HUDEP-2 (cell line): ENCODE results near the gene HIVEP3.
A peak's percentile ranks its signal among the peaks of the same experiment; 100 is the strongest.

Experiments
- DNase-seq, 76 experiments: peaks; one replicate each; lab custom pipeline; 2025; ENCODE audit not compliant: unreplicated experiment in 76 of 76; lab: John Stamatoyannopoulos, UW

Gene HIVEP3

DNA sequence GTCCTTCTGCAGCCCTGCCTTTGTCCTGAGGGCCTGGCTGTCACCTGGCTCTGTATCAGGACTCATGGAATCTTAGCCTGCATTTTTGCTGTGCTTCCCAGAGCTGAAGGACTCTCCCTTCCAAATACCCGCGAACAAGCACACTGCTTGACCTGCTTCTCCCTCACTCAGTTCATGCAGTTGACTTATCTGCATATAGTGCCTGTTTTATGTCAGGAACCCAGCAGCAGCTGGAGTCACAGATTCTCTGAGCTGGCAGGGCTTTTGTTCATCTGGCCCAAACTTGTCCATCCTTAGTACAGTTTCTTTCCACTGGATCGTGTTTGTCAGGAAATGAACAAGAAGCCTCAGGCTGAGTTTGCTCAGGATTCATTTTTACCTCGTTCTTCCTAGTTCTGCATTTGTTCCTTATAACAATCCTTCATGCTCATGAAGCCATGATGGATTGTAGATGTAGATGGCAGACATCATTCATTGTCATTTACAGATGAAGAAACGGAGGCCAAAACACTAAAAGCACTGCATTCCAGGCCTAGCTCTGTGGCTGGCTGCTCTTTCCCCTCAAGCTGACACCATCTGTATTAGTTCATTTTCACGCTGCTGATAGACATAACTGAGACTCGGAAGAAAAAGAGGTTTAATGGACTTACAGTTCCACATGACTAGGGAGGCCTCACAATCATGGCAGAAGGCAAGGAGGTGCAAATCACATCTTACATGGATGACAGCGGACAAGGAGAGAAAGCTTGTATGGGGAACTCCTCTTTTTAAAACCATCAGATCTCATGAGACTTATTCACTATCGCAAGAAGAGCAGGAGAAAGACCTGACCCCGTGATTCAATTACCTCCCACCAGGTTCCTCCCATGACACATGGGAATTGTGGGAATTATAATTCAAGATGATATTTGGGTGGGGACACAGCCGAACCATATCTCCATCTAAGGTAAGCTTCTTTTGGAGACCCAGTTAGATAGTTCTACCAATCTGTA is 150.9 kb downstream of the HIVEP3 start:
- no peak for DNase-seq

DNA sequence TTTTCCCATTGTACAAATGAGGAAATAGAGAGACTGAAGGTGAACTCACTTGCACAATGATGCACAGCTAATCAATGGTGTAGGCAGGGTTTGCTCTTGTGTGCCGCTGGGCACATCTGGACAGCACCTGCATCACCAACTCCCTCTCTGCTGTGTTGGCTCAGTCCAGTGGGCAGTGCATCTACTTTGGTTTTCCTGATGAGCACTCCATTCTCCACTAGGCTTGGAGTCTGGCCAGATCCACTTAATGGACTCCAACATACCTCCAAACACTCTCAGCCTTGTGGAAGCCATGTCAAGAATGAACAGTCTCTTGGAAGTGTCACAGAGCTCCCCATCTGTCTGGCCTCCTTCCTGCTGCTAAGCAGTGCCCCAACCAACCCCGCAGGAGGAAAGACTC is 152.2 kb downstream of the HIVEP3 start:
- no peak for DNase-seq

DNA sequence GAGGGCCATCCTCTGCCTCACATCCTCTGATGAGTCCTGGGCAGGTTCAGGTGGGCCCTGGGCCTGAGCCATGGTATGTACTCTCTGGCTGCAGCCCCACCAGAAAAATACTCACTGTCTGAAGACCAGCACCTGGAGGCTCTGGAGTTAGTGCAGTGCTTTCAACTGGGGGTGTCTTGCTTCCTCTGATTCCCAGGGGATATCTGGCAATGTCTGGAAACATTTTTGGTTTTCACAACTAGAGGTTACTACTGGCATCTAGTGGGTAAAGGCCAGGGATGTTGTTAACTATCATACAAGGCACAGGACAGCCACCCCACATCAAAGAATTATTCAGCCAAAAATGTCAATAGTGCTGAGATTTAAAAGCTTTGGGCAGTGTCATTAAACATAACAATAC is 152.7 kb downstream of the HIVEP3 start:
- DNase-seq, result no peak

DNA sequence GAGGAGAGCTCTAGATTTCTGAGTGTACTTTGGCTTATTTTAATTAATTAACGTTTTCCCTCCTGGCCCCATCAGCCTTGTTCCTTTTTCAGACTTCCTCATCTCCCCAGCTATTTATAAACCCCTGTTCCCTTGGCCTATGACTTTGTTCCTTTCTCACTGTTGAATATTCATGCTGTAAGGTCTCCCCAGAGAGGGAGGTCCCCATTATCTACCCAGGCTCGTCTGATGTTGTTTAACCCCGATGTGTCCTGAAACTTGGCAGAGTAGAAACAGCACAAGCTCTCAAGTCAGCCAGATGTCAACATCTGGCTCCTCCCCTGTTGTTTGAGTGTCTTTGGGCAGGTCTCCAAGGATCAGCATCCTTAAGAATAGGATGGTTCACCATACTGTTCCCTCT is 153.6 kb downstream of the HIVEP3 start:
- DNase-seq, result no peak

DNA sequence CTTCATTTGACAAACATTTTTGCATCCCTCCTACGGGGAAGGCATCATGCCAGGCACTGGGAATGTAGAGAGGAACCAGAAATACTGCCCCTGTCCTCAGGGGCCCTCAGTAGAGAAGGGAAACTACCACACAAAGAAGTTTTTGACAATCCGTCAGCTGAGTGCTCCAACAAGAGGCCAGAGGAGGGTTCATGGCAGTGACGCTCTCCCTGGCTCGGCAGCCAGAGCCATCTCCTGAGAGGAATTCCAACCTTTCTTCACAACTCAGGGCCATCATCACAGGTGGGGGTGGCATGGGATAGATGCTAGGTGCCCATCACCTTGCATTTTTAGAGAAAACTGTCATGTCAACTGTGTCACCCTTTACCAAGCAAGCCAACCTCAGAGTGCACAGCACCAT is 154.1 kb downstream of the HIVEP3 start:
- peak in 1 of 76 experiments; percentile 2 for DNase-seq

DNA sequence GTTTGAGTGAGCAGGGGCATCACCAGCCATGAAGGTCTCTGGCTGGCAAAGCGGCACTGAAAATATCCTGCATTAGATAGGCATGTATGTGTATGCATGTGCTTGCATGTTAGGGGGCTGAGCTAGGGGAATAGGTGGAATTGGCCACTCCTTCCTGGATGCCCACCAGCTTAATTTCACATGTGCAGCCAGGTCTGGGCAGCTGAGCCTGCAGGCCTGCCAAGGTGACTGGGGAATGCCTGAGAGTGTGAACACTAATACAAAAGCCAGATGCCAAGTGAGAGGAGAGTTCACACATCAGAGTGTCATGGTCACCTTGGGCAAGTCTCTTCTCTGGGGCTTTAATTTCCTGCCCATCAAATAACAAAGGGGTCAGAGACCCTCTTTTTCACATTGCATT is 155.9 kb downstream of the HIVEP3 start:
- no peak for DNase-seq

DNA sequence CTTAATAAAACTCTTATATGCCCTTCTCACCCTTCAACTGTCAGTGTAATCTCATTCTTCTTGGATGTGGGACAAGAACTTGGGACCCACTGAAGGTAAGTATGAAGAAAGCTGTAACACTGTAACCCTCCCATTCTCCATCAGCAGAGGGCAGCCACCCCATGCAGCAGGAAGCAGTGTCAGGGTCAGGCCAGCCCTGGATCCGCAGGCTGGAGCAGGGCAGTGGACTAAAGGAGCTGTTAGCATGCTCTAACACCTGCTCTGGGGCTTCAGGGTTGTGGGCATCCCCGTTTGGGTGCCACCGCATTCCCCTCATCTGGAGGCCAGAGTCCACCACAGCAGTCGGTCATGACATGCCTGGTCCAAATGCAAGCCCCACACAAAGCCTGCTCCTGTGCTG is 156.5 kb downstream of the HIVEP3 start:
- no peak for DNase-seq

DNA sequence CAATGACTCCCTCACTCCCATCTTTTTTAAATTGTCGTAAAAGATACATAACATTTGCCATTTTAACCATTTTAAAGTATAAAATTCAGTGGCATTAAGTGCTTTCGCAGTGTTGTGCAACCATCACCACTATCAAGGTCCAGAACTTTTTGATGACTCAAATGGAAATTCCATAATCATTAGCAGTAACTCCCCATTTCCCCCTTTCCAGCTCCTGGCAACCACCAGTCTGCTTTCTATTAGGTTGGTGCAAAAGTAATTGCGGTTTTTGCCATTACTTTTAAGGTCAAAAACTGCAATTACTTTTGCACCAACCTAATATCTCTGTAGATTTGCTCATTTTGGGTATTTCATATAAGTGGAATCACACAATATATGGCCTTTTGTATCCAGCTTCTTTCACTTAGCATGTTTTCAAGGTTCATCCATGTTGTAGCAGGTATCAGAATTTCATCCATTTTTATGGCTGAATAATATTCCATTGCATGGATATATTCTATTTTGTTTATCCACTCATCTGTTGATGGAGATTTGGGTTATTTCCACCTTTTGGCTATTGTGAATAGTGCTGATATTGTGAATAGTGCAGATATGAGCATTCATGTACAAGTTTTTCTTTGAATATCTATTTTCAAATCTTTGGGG is 159.7 kb downstream of the HIVEP3 start:
- DNase-seq, result no peak

DNA sequence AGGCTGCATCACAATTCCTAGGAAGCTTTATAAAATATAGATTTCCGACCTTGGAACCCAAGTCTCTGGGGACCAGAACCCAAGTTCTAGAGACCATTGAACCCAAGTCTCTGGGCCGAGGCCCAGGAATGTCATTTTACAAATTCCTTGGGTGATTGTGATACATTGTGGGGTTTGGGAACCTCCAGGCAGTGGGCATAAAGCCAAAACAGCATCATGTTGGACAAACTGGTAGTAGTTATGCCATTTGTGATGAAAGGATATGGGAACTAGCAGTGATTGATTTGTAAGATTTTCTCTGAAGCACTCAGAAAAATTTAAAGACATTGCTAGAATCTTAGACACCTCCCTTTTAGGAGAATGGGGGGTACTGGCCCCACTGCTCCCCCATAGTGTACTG is 160.2 kb downstream of the HIVEP3 start:
- no peak for DNase-seq

DNA sequence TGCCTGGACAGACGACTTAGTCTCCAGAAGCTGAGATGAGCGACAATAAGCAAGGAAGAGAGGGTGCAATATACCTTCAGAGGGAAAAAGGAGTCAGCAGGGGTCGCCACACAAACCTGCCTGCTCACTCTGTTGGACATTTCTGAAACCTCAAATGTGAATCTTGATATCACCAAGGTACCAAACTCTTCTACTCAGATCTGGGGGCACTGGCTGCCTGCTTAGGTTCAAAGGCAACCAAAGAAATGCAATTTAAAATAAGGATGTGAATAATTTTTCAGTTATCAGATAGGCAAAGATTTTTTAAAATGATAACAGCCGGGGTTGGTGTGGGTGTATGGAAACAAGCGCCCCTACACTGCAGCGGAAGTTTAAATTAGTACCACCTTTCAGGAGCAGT is 164.2 kb downstream of the HIVEP3 start:
- DNase-seq, result no peak

DNA sequence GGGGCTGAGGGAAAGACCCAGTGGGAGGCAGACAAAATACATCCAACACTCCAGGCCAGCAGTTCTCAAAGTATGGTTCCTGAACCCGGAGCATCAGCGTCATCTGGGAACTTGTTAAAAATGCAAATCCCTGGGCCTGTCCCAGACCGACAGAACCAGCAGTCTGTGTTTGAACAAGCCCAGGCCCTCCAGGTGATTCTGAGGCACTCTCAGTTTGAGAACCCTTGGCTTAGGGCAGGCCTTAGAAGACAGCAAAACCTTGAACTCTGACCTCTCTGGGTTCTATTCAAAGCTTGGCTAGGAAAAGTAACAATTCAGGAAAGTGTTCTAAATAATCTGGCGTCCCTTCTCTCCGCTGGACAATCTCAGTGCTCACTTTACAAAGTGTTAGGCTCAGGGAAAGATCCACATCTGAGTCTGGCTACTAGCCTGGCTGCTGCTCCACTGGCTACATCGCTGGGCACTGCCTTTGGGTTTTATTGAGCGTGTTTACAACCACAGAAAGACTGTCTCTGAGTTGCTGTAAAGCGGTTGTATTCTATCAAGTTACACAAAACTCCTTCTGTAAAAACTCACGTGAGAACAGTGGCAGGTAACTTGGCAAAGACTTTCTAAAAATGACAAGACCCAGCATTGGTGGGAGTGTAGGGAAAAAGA is 166.1 kb downstream of the HIVEP3 start:
- DNase-seq, result no peak

DNA sequence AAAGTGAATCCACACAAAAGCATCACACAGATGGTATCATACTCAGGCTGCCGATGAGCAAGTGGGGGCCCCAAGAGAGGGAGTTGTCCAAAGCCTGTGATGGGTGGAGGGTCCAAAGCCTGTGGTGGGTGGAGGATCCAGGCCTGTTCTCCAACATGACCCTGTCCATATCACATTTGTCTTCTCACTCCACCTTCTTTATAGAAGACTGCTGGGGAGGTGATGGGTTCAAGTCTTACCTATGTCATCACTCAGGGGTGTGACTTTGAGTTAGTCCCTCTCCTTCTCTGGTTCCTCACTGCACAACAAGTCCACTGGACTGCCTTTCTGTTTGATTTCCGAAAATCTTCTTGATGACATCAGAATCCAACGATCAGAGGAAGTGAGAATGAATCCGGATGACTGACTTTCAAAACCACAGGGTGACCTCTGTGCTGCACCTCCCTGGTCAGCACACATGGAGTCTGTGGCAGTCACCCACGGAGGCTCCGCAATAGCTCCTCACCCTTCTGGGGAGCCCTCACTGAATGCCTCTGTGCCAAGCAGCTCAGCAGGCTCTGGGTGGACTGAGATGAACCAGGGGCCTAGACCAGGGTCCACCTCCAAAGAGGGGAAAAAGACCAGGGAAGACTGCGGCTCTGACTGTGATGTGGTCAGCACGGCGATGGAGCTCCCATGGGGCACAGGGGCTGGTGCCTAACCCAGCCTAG is 166.8 kb downstream of the HIVEP3 start:
- no peak for DNase-seq

DNA sequence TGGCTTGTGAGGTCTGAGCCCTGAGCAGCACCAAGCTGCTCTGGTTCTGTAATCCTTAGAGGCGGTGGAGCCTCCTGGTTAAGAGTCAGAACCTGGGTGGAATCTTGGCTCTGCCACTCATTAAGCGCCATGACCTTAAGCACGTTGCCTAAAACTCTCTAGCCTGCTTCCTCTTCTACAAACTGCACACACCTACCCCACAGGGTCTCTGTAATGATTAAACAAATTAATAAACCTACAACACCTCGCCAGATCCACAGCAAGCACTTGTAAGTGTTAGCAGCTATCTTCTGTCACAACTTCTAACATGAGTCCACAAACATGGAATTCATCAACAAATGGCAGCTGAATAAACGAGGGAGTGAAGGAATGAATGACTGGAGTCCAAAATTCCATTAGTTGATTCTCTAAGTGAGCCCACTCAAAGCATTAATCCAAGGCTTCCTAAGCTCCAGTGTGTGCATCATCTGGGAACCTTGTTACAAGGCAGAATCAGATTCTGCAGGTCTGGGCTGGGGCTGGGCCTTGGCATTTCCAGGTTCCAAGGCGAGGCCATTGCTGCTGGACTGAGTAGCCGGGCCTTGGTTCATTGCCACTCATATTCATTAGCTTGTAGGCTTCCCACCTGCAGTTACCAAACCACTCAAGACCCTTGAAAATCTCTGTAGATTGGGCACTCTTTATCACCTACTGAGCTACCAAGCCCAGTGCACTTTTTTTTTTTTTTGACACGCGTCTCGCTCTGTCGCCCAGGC is 168.6 kb downstream of the HIVEP3 start:
- no peak for DNase-seq

DNA sequence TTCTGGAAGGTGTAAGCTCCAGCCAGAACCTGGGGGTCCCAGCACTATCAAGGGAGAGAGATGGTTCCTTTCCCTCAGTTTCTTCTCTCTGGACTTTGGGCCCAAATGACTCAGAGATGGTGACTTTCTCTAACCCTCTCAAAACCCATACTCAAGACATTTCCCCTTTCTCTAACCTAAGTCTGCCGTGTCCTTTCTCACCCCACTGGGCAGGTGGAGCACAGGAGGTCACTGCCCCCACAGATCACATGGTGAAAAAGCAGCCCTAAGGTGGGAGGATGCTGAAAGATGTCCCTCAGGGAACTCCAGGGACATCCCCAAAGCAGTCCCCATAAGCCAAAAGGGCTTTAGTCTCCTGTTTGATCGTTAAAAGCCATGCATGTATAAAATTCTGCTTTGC is 173.7 kb downstream of the HIVEP3 start:
- no peak for DNase-seq

DNA sequence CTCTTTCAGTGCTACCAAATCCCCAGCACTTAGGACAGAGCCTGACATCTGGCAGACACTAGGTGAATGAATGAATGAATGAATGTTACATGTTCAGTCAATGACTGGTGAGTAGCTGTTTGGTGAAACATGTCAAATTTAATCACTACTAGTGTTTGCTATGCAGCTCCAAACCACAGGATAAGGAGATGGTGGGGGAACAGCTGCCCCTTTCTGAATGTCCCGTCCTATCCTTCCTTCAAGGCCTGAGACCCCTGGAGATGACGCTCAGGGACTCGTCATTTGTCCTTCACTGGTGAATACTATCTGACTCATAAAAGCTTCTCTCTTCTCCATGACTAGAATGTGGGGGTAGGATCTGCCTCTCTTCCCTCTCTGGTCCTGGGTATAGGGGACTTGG is 175.4 kb downstream of the HIVEP3 start:
- no peak for DNase-seq

DNA sequence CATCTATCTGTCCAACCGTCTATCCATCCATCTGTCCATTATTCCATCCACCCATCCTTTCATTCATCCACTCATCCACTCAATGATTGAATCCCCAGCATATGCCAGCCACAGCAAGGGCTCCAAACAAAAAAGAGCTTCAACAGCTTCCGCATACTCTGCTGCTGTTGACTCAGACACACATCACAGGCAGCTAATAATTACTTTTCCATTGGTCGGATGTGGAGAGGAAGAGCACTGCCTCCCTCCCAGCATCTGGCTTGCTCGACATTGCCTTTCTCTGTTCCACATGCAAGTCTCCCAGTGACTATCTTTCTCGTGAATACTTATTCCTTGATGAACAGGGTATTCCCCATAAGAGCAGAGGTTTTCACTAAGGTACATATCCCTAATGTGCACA is 176.5 kb downstream of the HIVEP3 start:
- no peak for DNase-seq

DNA sequence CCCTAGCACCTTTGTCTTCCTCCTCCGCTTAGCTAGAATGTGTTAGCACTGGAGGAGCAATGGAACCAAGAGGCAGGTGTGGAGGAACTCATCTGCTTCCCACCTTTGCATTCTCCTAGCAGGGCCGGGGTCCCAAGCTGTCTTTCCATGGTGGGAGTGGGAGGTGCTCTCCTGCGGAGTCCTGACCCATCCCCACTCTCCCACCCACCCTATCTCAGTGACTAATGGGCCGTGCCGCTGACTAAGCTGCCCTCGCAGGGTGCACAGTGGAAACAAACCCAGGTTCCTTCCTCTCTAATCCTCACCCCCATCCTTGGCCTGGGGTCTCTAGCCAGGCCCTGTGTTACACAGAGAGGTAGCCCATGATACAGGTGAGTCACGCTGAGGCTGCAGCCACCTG is 177.5 kb downstream of the HIVEP3 start:
- DNase-seq, result no peak

DNA sequence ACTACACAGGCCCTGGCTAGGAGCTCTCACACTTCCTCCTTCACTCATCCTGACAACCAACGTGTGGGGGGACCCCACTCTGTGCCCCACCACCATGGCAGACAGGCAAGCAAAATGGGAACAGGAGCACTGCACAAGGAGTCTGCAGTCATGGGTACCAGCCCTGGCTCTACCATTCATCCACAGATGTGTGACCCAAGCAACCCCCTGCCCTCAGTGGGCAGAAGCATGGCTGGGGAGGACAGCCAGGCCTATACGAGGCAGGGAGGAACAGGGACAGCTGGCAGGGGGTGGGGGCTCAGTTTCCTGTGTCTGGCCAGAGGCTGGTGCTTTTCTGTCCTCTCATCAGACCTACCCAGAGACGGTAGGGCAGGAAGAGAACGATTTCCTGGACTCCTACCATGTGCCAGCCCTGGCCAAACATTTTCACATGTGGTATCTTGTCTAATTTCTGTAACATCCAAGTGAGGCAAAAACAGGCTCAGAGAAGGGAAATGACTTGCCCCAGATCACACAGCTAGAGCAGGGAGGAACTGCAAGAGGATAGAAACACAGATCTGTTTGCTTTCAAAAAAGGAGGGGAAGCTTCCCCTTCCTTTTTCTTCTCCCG is 178.0 kb downstream of the HIVEP3 start:
- no peak for DNase-seq

DNA sequence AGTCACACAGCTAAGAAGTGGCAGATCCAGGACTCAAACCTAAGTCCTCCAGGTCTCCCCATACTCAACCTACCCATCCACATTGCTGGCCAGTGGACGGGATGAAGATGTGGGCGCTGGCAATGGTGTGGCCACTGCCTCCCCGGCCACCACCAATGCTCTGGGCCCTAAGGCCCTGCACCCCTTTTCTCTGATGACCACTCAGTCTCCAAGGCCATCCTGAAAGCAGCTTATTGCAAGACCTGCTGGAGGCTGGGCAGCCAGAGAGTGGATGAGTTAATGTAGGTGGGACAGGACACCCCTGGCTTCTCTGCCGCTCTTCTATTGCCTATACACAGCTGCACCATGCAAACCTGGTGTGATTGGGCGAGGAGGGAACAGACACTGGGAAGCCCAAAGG is 178.7 kb downstream of the HIVEP3 start:
- DNase-seq, result no peak
